Nephron progenitor cell (in vitro differentiated cells): Measurements from ENCODE around the gene MTCH1.

Source experiments
- DNase-seq: peaks from one replicate; pipeline ENCODE4 v3.0.0; 2021
- H3K27ac Mint-ChIP-seq: 2 replicates; pipeline ENCODE4 v1.8.0; 2021; ENCODE audit warnings: mild to moderate bottlenecking, moderate library complexity, mixed read lengths
- H3K27me3 Mint-ChIP-seq: 2 replicates; pipeline ENCODE4 v1.8.0; 2021; ENCODE audit warnings: mild to moderate bottlenecking, low read depth, mixed read lengths; ENCODE audit not compliant: poor library complexity
- H3K36me3 Mint-ChIP-seq: 2 replicates; pipeline ENCODE4 v1.8.0; 2021; ENCODE audit warnings: low read depth, mixed read lengths
- H3K4me1 Mint-ChIP-seq: 2 replicates; pipeline ENCODE4 v1.8.0; 2021; ENCODE audit warnings: mixed read lengths
- H3K4me3 Mint-ChIP-seq: 2 replicates; pipeline ENCODE4 v1.8.0; 2021; ENCODE audit warnings: mild to moderate bottlenecking, moderate library complexity, mixed read lengths
- H3K9me3 Mint-ChIP-seq: 2 replicates; pipeline ENCODE4 v1.8.0; 2021; ENCODE audit warnings: mild to moderate bottlenecking, moderate library complexity, mixed read lengths
- CTCF ChIP-seq: fragments of 200-600 bp; sonication (generic); IDR thresholded peaks from 2 replicates; pipeline ENCODE4 v1.5.0; 2021; ENCODE audit warnings: antibody characterized with exemption

Gene MTCH1

GRCh38 chr6:36920049-36920448 is 65.9 kb downstream of the MTCH1 start:
- Mint-ChIP-seq H3K4me1 (peaks cover 19% of the 10 kb centered on the region), H3K36me3 (peaks cover 10% of the 10 kb centered on the region), H3K9me3 (no peaks in the 10 kb centered on the region), H3K4me3 (no peak overlapping the region), H3K27ac (no peak overlapping the region), H3K27me3 (peaks cover 3% of the 10 kb centered on the region)
- no peak for TF ChIP-seq CTCF
- no peak for DNase-seq
